T follicular helper cell (primary cell): ENCODE data around the gene BRAF.
"Not testable (repeated sequence)": the region's sequence is repeated elsewhere in the genome, so short reads cannot be mapped to it uniquely, and the experiment has no call there.

Source experiments
- DNase-seq: peaks from one replicate; pipeline ENCODE4 v3.0.0-alpha.2; 2020; ENCODE audit warnings: low read depth
- total RNA-seq, 2 experiments: gene quantifications; one replicate each; lab custom pipeline; 2026; lab: John Stamatoyannopoulos, UW

Gene BRAF
- total RNA-seq, result 91.6 to 118 reads per million in 2 experiments

GRCh38 chr7:140924821-140925421 lies at the start of gene BRAF:
Gene BRAF (minus strand): TSS chr7:140924929. CDS start chr7:140924703, 226 bp downstream.
- DNase-seq, result peak; percentile 92

DNA sequence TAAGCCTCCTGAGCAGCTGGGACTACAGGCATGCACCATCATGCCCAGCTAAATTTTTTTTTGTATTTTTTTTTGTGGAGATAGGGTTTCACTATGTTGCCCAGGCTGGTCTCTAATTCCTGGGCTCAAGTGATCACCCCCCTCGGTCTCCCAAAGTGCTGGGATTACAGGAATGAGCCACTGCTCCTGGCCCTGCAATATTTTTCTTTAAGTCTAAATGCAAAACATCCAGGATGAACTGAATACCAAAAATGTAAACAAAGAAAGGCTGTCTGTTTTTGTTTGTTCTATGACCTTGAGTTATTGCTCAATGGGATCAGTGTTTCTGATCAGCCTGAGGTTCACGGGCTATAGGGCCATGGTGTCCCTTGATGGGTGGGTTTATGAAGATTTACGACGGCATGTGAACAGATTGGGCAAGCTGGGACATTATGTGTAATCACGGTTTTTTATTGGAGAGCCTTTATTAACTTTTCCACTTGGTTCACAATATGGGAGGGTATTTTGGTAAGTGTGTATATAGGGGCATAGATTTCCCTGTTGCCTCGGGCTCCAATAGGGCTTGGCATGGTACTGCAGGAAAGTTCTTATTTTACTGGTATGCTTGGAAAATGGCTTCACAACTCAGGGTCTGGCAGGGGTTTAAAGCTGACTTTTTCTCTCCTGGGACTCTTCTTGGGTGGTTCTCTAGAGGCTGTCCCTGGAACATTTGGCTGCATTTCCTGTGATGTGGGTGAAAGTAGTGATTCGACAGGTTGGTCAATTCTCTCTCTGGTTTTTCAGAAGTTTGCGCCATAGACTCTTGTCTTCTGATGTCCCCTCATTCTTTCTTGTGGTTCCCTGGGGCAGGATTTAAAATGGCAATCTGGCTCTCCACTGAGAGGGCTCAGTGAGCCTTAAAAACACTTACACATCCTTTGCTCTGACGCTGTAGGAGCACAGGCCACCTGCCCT lies 48.4 kb upstream of the BRAF start:
- DNase-seq, result no peak

DNA sequence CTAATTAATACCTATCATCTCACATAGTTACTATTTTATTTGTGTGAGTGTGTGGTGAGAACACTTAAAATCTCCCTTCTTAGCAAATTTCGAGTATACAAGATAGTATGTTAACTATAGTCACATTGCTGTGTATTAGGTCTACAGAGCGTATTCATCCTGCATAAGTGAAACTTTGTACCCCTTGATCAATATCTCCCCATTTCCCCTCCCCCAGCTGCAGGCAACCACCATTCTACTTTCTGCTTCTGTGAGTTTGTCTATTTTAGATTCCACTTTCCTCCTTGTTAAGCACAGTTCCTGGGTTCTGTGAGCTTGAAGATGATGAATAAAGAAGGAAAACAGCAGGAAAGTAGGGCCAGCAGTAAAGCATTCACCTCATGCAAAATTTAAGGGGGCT lies 47.6 kb upstream of the BRAF start:
- DNase-seq, result no peak

GRCh38 chr7:140967438-140967837 lies 42.7 kb upstream of the BRAF start:
- DNase-seq, result no peak

DNA sequence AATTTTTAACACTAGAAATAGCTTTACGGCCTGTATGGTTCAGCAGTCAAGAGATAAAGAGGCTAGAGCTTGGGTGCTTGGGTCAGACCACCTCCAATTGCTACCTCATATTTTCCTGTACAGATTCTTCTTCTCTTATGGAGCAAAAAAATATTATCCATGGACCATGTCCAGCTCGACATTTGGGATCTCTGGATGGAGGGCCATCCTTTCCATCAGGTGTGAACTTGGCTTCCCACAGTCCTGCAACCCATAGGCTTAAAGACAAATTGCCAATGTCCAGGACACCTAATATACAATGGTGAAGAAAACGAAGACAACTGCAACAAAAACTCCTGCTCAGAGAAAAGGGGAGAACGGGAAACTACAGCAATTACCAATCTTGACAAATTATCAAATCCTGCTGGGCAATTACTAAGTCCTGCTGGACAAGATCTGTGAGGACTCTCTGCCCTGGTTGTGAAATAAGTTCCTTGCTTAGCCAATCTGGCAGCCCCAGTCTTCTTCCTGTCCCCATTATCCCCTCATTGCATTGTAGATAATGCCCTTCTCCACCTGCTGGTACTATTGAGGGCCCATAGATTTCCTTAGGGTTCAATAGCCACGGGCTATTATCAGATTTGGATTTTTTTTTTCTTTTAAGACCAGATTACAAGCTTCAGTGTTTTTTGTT lies 42.0 kb upstream of the BRAF start:
- DNase-seq, result no peak

DNA sequence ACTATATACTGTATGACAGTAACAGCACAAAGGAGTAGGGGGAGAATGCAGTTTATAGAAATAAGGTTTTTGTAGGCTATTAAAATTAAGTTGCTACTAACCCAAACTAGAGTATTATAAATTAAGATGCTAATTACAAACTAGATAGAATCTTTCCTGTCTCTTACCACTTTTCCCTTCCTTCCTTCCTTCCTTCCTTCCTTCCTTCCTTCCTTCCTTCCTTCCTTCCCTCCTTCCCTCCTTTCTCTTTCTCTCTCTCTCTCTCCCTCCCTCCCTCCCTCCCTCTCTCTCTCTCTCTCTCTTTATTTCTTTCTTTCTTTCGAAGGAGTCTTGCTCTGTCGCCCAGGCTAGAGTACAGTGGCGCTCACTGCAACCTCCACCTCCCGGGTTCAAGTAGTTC lies 36.4 kb upstream of the BRAF start:
- DNase-seq, result no peak

GRCh38 chr7:140956997-140957396 lies 32.3 kb upstream of the BRAF start:
- DNase-seq, result not testable (repeated sequence)

GRCh38 chr7:140945940-140946339 lies 21.2 kb upstream of the BRAF start:
- DNase-seq, result no peak

GRCh38 chr7:140942242-140942641 lies 17.5 kb upstream of the BRAF start:
- not testable (repeated sequence) for DNase-seq

DNA sequence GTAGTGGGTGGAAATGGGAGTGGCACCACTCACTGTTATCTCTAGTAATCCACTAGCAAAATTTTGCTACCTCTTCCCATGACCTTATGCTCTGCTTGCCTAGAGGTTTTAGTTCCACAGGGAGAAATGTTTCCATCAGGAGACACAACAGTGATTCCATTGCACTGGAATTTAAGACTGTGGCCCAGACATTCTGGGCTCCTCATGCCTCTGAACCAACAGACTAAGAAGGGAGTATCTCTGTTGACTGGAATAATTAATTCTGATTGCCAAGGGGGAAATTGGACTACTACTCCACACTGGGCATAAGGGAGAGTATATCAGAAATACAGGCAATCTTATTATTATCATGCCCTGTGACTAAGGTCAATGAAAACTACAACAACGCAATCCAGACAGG lies 16.2 kb upstream of the BRAF start:
- no peak for DNase-seq

- DNase-seq, result no peak
Measured at GRCh38 chr7:140937702-140938264, 13.1 kb upstream of the BRAF start.

- no peak for DNase-seq
Measured at GRCh38 chr7:140928491-140929309, 4.0 kb upstream of the BRAF start.

DNA sequence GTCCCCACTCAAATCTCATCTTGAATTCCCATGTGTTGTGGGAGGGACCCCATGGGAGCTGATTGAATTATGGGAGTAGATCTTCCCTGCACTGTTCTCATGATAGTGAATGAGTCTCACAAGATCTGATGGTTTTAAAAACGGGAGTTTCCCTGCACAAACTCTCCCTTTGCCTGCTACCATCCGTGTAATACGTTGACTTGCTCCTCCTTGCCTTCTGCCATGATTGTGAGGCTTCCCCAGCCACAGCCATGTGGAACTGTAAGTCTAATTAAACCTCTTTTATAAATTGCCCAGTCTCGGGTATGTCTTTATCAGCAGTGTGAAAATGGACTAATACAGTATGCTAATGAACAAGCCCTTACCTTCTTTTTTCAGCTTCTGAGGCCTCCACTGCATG lies 3.2 kb upstream of the BRAF start:
- DNase-seq, result not testable (repeated sequence)

DNA sequence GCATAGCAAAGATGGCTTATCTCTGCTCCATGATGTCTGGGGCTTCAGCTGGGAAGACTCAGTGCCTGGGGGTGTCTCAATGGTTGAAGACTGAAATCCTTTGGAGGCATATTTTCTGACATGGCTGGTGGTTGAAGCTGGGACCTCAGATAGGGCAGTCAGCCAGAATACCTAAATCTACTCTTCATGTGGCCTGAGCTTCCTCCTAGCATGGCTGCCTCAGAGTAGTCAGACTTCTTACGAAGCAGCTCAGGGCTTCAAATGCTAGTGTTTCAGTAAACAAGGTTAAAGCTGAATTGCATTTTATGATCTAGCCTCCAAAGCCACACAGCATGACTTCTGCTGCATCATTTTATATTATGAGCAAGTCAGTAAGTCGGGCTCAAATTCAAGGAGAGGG lies 2.6 kb upstream of the BRAF start:
- DNase-seq, result no peak

DNA sequence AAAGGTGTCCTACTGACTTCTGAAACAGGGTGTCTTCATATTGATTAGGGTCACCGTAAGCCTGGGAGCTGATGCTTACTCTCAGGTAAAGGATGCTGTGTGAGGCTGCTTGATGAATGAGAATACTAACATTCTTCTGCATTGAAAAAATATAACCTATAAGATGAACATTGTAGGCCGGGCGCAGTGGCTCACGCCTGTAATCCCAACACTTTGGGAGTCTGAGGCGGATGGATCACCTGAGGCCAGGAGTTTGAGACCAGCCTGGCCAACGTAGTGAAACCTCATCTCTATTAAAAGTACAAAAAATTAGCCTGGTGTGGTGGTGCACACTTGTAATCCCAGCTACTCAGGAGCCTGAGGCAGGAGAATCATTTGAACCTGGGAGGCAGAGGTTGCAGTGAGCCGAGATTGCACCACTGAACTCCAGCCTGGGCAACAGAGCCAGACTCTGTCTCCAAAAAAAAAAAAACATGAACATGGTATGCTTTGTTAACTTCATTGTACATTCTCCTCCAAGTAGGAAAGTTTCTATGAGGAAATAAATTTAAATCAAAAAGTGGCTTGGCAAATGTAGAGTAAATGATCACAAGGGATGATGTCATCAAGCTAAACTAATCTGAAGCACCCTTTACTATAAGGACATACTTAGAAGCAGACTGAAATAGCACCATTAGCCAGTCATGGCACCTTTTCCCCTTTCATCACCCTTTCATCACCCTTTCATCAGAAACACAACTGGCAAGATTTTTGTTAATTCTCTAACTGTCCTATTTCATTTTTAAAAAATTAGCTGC lies 1.5 kb upstream of the BRAF start:
- DNase-seq, result no peak

GRCh38 chr7:140924019-140924820 lies 509 bp downstream of the BRAF start:
- DNase-seq, result peak; percentile 68

GRCh38 chr7:140923358-140924006 lies 1.2 kb downstream of the BRAF start:
- no peak for DNase-seq

- DNase-seq, result no peak
Measured at GRCh38 chr7:140922741-140923345, 1.9 kb downstream of the BRAF start.

- DNase-seq, result no peak
Measured at GRCh38 chr7:140920745-140921144, 4.0 kb downstream of the BRAF start.
